K562 (cell line): ENCODE measurements around the gene PSMA5. TPM values are rescaled to one million over a fixed set of nuclear protein-coding genes. Genes with fewer than 3 reads are reported as not detected.

Experiments
- CXXC5 ChIP-seq: fragments of 250-450 bp; sonication (Bioruptor Pico); IDR thresholded peaks from 2 replicates; pipeline ENCODE4 v1.8.0; 2022; ENCODE audit warnings: inconsistent platforms, mild to moderate bottlenecking, moderate library complexity
- E2F1 ChIP-seq: sonication (generic); formaldehyde crosslinking; IDR thresholded peaks from 2 replicates; pipeline ENCODE4 v1.8.1; 2023; ENCODE audit warnings: mild to moderate bottlenecking, missing genetic modification reagents, moderate library complexity
- EGR1 ChIP-seq: fragments of 450-650 bp; conservative IDR thresholded peaks from 2 replicates; pipeline ENCODE4 v1.6.1; 2017; ENCODE audit warnings: mild to moderate bottlenecking
- ELK3 ChIP-seq: fragments of 450-650 bp; formaldehyde crosslinking; IDR thresholded peaks from 2 replicates; pipeline ENCODE4 v1.4.0; 2020; ENCODE audit warnings: mild to moderate bottlenecking
- HES1 ChIP-seq: fragments of 450-650 bp; IDR thresholded peaks from 2 replicates; pipeline ENCODE4 v1.6.1; 2016; ENCODE audit warnings: low read depth, mild to moderate bottlenecking, moderate library complexity
- KDM5B ChIP-seq: fragments of 200-600 bp; sonication (generic); IDR thresholded peaks from 2 replicates; pipeline ENCODE4 v1.6.1; 2012; ENCODE audit warnings: low read depth, mild to moderate bottlenecking, moderate library complexity, low read length, control low read depth, inconsistent platforms; ENCODE audit not compliant: insufficient replicate concordance
- MAFF ChIP-seq: IDR thresholded peaks from 2 replicates; pipeline ENCODE4 v1.6.1; 2012; ENCODE audit warnings: low read length, improper control_type of control experiment
- MED1 ChIP-seq: sonication (generic); formaldehyde crosslinking; IDR thresholded peaks from 2 replicates; pipeline ENCODE4 v1.8.1; 2023; ENCODE audit warnings: missing genetic modification reagents, borderline replicate concordance
- NCOA1 ChIP-seq: fragments of 450-650 bp; IDR thresholded peaks from 2 replicates; pipeline ENCODE4 v1.6.1; 2016; ENCODE audit warnings: low read depth
- PHB ChIP-seq: fragments of 250-450 bp; sonication (Bioruptor Pico); IDR thresholded peaks from 2 replicates; pipeline ENCODE4 v1.5.0; 2021
- PTTG1 ChIP-seq: fragments of 450-650 bp; IDR thresholded peaks from 2 replicates; pipeline ENCODE4 v1.6.1; 2016; ENCODE audit warnings: low read depth, mild to moderate bottlenecking, missing genetic modification characterization, missing compliant biosample characterization
- RNF219 ChIP-seq: fragments of 250-450 bp; sonication (Bioruptor Pico); IDR thresholded peaks from 2 replicates; pipeline ENCODE4 v1.5.0; 2022; ENCODE audit warnings: mild to moderate bottlenecking
- STAG1 ChIP-seq: sonication (generic); formaldehyde crosslinking; IDR thresholded peaks from 2 replicates; pipeline ENCODE4 v1.5.0; 2020; ENCODE audit warnings: missing genetic modification reagents, borderline replicate concordance
- USF1 ChIP-seq: sonication (generic); formaldehyde crosslinking; IDR thresholded peaks from 2 replicates; pipeline ENCODE4 v1.9.0; 2022; ENCODE audit warnings: mild to moderate bottlenecking, missing genetic modification reagents
- ZBTB9 ChIP-seq: fragments of 450-650 bp; formaldehyde crosslinking; IDR thresholded peaks from 2 replicates; pipeline ENCODE4 v1.4.0; 2020; ENCODE audit warnings: mild to moderate bottlenecking, moderate library complexity
- ZFP36 ChIP-seq: fragments of 150-350 bp; IDR thresholded peaks from 2 replicates; pipeline ENCODE4 v1.6.1; 2018; ENCODE audit warnings: low read length, low read depth; ENCODE audit not compliant: partially characterized antibody
- ZNF143 ChIP-seq: sonication (generic); formaldehyde crosslinking; IDR thresholded peaks from 2 replicates; pipeline ENCODE4 v1.9.0; 2022; ENCODE audit warnings: mild to moderate bottlenecking, missing genetic modification reagents
- ZNF184 ChIP-seq: sonication (generic); formaldehyde crosslinking; IDR thresholded peaks from 2 replicates; pipeline ENCODE4 v1.5.0; 2020; ENCODE audit warnings: missing genetic modification reagents
- ZNF644 ChIP-seq: fragments of 200-800 bp; sonication (Bioruptor generic); IDR thresholded peaks from 2 replicates; pipeline ENCODE4 v1.6.1; 2016; ENCODE audit warnings: low read depth, missing genetic modification characterization, missing compliant biosample characterization
- polyA plus RNA-seq, 8 experiments: library from polyadenylated mRNA; depleted of rRNA in 4 of 8; stranded (reverse) in 5 of 8; unstranded in 3 of 8; fragments of >200 nt; fragmentation: Nextera tagmentation in 2 of 8; fragmentation: Illumina TruSeq in 1 of 8; extraction: Ambion mirVana in 2 of 8; extraction: Trizol in 1 of 8; gene quantifications; 2 replicates each; pipeline versions ENCODE4 v1.2.1 to v1.2.3, GENCODE V29; 2011 to 2014; ENCODE audit warnings: inconsistent platforms in 1 of 8, missing spikeins in 1 of 8
- total RNA-seq, 7 experiments: library from RNA; depleted of rRNA in 6 of 7; stranded (reverse); fragments of >200 nt in 6 of 7; fragmentation: Illumina TruSeq in 2 of 7; extraction: Trizol in 2 of 7; gene quantifications; 2 replicates each; pipeline versions ENCODE4 v1.2.1 to v1.2.3, GENCODE V29; 2011 to 2021; ENCODE audit warnings: low replicate concordance in 1 of 7

Gene PSMA5
- total and polyA plus RNA-seq, 9 of the 15 experiments (the other 6 are each of a cell fraction or from before 2014, with no cell fraction given) = 82.6 to 542 (median 287) TPM

- TF ChIP-seq ZFP36 (no peak), E2F1 (CRISPR knock-in tag) (no peak), RNF219 (CRISPR knock-in tag) (no peak), ZNF644 (tag) (no peak), ZNF143 (CRISPR knock-in tag) (no peak), MAFF (no peak), ELK3 (CRISPR knock-in tag) (no peak), PTTG1 (tag) (no peak), ZNF184 (CRISPR knock-in tag) (no peak), HES1 (no peak), CXXC5 (CRISPR knock-in tag) (peak; percentile 50), MED1 (CRISPR knock-in tag) (no peak), KDM5B (no peak), ZBTB9 (CRISPR knock-in tag) (no peak), STAG1 (CRISPR knock-in tag) (no peak), NCOA1 (no peak), PHB (CRISPR knock-in tag) (no peak), EGR1 (peak; percentile 23; the same call in 1 of the 2 replicates), USF1 (CRISPR knock-in tag) (peak; percentile 83)
Observed at GRCh38 chr1:109466452-109467300, 40.4 kb upstream of the PSMA5 start, which contains the start of gene SYPL2 (continued).
